ENCODE results near the gene CGRRF1.

CGRRF1 gene

DNA sequence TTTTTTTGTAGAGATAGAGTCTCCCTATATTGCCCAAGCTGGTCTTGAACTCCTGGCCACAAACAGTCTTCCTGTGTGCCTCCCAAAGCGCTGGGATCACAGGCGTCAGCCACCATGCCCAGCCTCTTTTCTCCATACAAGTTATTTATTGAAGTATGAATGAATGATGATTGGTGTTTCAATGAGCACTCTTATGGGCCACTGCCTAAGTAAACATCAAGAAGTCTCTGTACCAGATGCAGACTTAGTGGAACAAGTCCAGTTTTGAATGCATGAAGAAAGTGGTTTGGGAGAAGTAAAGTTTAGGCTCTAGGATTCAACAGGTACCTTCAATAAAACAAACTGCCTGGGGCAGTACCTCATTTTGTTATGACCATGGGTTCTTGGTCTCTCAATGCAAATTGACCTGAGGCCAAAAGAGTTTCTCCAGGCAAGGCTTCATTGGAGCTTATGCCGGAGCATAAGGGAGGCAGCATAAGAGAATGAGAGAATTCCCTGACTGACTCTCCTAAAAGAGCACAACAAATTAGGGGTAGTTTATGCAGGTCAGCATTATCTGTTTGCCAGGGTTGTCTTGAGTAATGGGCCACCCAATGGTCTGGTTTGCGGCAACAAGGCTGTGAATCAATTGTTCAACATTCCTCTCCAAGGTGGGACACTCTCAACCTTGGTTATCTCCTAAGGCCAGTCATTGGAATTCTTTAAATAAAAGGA lies 19.8 kb upstream of the CGRRF1 start:
- DNase-seq (ENCODE audit: low spot score): no peak

DNA sequence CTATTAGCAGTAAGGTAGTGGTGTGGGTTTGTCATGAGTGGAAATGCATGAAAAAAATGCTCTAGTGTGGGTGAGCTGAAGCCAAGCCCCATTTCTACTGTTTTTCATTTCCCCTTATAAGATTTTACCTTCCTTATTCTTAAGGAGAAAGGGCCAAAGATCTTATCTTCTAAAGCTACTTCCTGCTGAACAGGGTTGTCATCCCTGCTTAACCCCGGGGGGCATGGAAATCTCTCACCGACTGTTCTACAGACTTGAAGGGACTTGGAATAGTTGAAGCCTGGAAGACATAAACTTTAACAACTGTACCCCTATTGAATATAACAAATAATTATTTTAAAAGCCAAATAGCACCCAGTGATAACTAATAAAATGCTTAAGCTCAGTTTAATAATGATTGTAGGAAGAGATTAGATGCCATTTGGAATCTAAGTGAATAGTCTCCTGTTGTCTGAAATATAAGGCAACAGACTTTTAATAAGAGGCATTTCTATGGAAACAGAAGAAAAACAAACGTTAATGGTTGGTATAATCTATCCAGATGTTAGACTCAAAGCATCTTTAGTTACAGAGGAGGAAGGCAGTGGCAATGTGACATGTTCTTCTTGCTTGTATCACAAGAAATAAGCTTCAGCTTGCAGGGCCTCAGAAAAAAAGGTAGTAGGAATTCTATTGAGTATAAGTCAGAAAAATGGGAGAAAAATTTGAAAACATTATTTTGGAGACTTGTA lies 19.1 kb upstream of the CGRRF1 start:
- DNase-seq (ENCODE audit: low spot score): peak; percentile 20

DNA sequence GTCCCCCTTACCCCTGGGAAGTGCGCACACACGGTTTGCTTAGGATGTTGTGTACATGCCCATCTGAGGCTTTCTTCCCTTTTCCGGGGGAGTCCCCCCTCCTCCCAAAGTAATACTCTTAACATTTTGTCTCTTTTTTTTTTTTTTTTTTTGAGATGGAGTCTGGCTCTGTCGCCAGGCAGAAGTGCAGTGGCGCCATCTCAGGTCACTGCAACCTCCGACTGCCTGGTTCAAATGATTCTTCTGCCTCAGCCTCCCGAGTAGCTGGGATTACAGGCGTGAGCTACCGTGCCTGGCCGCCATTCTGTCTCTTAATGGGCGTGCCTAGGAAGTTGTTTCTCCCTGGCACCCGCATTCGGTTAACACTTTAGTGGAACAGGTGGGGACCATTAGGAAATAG lies 16.4 kb upstream of the CGRRF1 start:
- no peak for DNase-seq (ENCODE audit: low spot score)

DNA sequence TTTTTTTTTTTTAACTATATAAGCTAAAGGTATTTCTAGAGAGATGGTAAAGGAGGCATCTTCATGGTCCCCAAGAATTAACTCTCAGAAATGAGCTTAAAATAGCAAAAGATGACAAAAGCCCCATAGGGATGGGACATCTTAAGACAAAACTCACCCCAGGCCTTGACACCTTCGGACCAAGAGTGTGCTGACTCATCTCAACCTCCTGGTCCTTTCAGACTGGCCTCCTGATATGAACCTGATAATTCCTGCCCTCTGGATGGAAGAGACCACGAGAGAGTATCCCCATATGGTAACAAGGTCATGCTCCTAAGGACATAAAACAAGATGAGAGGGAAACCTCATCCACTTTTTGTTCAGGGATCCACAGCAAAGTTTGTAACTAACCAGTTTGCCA lies 12.5 kb upstream of the CGRRF1 start:
- no peak for DNase-seq (ENCODE audit: low spot score)

DNA sequence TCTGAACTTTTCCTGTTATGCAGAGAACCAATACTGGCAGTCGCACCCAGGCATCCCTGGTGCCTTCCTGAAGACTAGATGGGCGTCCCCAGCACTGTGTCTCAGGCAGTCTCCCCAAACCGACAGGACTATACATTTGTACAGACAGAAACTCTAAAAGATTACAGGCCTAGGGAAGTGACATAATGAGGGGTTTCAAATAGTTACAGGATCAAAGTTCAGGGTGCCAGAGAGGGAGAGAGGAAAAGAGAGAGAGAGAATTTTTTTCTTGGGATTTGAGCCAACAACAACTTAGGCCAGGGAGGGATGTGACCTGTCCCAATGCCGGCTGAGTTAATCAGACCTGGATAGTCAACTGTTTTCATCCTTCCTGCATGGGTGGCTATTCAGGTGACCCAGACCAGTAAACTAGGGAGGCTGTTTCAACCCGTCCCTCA lies 11.6 kb upstream of the CGRRF1 start:
- no peak for DNase-seq (ENCODE audit: low spot score)

DNA sequence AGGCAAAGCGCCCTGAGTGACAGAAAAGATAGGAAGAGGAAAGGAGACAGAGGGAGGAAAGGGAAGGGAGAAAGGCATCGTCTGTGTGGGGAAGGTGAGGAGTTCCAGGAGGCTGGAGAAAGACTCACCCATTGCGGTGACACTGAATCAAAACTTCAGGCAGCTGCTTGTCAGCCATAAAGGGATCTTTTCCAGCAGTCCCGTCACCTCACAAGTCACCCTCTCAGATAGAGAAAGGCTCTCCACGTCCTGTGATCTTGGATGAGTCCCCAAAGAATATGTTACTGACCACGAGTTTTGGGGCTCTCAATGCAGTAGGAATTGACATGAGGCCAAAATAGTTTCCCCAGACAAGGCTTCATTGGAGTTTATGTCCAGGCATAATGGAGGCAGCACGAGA lies 11.1 kb upstream of the CGRRF1 start:
- DNase-seq (ENCODE audit: low spot score): no peak

DNA sequence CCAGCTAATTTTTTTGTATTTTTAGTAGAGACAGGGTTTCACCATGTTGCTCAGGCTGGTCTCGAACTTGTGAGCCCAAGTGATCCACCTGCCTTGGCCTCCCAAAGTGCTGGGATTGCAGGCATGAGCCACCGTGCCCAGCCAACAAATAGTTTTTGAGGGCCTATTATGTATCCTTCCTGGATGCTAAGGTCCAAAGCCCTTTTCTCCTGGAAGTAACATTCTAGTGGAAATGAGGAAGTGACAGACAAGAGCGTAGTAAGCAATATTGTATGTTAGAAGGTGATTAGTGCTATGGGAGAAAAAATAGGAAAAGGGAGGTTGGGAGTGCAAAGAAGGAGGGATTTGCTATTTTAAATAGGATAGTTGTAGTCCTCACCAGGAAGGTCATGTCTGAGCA lies 9.0 kb upstream of the CGRRF1 start:
- DNase-seq (ENCODE audit: low spot score): no peak

GRCh38 chr14:54501480-54501879 lies 8.2 kb upstream of the CGRRF1 start:
- no peak for DNase-seq (ENCODE audit: low spot score)

GRCh38 chr14:54502602-54503001 lies 7.1 kb upstream of the CGRRF1 start:
- no peak for DNase-seq (ENCODE audit: low spot score)

DNA sequence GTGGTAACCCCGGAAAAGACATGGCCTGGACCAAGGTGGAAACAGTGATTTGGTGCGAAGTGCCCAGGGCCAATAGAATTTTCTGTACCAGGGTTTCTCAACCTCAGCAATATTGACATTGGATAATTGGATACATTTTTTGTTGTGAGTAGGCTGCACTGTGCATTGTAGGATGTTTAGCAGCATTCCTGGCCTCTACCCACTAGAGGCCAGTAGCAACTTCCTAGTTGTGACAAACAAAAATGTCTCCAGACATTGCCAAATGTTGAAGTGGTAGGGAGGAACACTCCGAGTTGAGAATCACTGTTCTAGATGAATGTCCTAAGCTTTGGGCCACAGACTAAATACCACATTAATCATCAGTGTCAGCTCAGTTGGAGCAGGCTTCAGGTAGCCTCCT lies 6.2 kb upstream of the CGRRF1 start:
- no peak for DNase-seq (ENCODE audit: low spot score)

DNA sequence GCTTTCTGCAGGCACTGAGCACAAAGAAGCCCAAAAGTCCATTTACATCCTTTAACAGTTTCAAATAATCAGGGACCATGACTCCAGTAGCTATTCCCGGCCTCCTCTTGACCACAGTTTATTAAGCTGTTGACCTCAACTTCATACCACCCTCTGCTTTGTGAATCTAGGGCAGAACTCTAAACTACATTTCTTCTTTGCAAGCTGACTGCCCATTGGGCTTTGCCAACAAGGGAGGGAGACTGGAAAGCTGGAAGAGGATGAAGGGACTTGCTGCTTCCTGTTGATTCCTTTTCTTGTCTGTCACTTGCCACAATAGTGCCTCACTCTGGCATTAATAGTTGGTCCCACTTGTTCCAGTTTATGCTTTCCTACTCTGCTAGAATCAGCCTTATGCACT lies 2.7 kb downstream of the CGRRF1 start:
- no peak for DNase-seq (ENCODE audit: low spot score)

DNA sequence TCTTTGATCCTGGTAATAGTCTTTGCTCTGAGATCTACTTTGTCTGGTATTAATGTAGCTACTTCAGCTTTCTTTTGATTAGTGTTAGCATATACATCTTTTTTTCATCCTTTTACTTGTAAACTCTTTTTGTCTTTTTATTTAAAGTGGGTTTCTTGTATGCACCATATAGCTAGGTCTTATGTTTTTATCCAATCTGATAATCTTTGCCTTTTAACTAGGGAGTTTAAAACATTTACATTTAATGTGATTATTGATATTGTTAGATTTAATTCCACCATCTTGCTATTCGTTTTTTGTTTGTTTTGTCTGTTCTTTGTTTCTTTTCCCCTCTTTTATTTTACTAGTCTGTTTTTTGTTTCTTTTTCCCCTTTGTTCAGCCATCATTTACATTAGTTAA lies 6.0 kb downstream of the CGRRF1 start:
- DNase-seq (ENCODE audit: low spot score): no peak

GRCh38 chr14:54516709-54517108 lies 7.0 kb downstream of the CGRRF1 start:
- DNase-seq (ENCODE audit: low spot score): no peak

- DNase-seq (ENCODE audit: low spot score): no peak
These were observed 14.7 kb downstream of the CGRRF1 start for GRCh38 chr14:54524410-54524809.

DNA sequence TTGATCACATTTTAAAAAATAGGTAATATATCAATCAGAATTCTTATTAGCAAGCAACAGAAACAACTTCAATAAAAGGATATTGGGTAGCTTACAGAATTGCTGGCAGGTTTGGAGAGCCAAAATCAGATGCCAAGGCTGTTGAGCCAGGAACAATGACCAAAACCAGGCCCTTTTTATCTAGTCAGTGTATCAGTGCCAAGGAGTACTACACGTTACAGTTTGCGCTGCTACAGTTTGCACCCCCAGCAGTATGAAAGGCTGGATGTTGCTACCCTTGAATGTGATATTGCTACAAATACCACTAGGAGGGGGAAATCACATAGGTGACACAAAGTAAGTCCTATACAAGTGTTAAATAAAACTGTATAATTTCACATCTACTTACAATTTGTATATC lies 19.3 kb downstream of the CGRRF1 start:
- no peak for DNase-seq (ENCODE audit: low spot score)

DNA sequence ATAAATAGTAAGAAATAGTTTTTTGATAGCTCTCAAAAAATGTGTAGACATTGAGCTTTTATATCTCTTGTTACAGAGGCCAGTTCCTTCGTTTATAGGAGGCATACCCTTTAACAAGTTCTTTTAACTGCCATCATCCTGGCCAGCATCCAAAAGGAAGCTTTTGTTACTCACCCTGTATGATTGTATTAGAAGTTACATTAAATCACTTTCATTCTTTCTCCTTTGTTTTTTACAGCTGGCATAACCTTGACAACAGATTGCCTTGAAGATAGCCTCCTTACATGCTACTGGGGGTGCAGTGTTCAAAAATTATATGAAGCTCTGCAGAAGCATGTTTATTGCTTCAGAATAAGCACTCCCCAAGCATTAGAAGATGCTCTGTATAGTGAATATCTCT lies 20.1 kb downstream of the CGRRF1 start:
- DNase-seq (ENCODE audit: low spot score): peak; percentile 28

DNA sequence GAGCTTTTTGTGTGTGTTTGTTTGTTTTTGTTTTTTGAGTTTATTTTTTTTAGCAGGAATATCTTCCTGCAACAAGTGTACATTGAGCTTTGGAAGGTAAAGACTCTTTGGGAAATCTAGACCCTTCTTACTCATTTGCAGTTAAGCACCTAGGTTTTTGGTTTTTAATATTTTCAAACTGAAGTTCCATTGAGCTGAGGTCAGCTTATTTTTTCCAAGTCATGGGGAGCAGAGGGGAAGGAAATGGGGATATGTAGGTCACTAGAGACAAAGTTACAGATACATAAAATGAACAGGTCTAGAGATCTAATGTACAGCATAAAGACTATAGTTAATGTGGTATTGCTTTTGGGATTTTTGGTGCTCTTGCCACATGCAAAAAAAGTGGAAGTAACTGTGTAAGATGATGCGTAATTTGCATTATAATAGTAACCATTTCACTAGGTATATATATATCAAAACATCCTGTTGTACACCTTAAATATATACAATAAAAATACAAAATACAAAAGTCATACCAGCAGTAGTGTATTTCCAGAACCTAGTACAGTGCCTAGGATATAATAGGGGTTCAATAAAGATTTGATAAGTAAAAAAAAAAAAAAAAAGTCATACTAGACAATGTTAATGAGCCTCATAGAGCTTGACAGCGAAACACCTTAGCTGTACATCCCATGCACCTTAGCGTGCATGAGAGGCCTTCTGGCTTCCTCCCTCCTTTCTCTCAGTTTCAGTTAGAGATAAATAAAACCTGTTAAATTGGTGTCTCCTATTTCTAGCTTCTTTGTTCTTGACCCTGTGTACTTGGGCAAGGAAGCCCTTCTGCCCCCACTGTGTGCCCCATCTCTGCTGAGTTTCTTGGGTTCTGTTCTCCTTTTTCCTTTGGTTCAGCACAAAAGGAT lies 22.7 kb downstream of the CGRRF1 start:
- DNase-seq (ENCODE audit: low spot score): no peak

GRCh38 chr14:54533100-54533499 lies 23.4 kb downstream of the CGRRF1 start:
- DNase-seq (ENCODE audit: low spot score): no peak

- no peak for DNase-seq (ENCODE audit: low spot score)
These were observed 25.4 kb downstream of the CGRRF1 start for GRCh38 chr14:54535126-54535525.

GRCh38 chr14:54535646-54536045 lies 25.9 kb downstream of the CGRRF1 start:
- no peak for DNase-seq (ENCODE audit: low spot score)

DNA sequence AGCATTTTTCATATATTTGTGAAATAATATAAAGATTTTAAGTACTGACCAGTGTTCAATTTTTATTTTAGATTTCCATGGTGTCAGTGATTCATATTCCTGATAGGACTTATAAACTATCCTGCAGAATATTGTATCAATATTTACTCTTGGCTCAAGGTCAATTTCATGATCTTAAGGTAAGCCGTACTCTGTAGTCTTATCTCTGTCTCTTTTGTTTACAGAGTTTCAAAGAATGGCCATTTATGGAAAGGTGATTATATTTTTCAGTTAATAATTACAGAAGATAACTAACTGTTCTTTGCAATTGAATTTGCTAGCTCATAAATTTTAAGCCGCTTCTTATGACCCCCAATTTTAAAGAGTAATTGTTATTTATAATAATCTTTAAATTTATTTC lies 27.9 kb downstream of the CGRRF1 start:
- peak; percentile 4 for DNase-seq (ENCODE audit: low spot score)

DNA sequence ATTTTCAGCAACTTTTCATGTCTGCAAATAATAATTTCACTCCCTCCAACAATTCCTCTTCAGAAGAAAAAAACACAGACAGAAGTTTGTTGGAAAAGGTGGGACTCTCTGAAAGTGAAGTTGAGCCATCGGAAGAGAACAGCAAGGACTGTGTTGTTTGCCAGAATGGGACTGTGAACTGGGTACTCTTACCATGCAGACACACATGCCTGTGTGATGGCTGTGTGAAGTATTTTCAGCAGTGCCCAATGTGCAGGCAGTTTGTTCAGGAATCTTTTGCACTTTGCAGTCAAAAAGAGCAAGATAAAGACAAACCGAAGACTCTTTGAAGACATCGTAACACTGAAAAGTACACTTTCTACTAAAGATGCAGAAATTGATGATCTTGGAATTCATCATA lies 28.3 kb downstream of the CGRRF1 start:
- no peak for DNase-seq (ENCODE audit: low spot score)

GRCh38 chr14:54547583-54547982 lies 37.9 kb downstream of the CGRRF1 start:
- DNase-seq (ENCODE audit: low spot score): no peak
